PFSK-1 (cell line): Measurements from ENCODE around the gene CARMIL3.

Experiments
- POLR2AphosphoS5 ChIP-seq: IDR thresholded peaks from 2 replicates; pipeline ENCODE4 v1.6.1; 2012; ENCODE audit warnings: low read depth, mild to moderate bottlenecking, control low read depth, low read length, moderate library complexity
- REST ChIP-seq, 2 experiments: IDR thresholded peaks; 2 replicates each; pipeline versions ENCODE4 v1.6.1 to v1.8.0; 2011 to 2012; ENCODE audit warnings: low read depth in 2 of 2, low read length in 2 of 2, control low read depth in 1 of 2, inconsistent platforms in 1 of 2, mild to moderate bottlenecking in 1 of 2, moderate library complexity in 1 of 2; ENCODE audit not compliant: insufficient read depth in 1 of 2
- SIN3A ChIP-seq: IDR thresholded peaks from 2 replicates; pipeline ENCODE4 v1.6.1; 2012; ENCODE audit warnings: mild to moderate bottlenecking, low read length, moderate library complexity, borderline replicate concordance; ENCODE audit not compliant: insufficient read depth
- TAF1 ChIP-seq: IDR thresholded peaks from 2 replicates; pipeline ENCODE4 v1.6.1; 2012; ENCODE audit warnings: low read length, control low read depth, borderline replicate concordance; ENCODE audit not compliant: insufficient read depth

DNA sequence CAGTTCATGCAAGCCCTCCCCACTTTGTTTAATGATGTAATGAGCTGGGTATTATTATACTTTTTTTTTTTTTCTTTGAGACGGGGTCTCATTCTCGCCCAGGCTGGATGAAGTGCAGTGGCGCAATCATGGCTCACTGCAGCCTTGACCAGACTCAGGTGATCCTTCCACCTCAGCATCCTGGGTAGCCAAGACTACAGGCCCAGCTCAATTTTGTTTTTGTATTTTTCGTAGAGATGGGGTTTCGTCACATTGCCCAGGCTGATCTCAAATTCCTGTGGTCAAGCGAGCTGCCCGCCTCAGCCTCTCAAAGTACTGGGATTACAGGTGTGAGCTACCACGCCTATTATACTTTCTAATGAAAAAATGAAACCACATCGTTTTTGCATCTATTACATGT is 58.3 kb downstream of the CARMIL3 start:
- no peak for TF ChIP-seq POLR2AphosphoS5
- no peak for TF ChIP-seq REST (IDR thresholded peaks at IDR 0.05; ENCODE audit: insufficient read depth in 1 of 2, low read depth in 2 of 2, low read length in 2 of 2)
- no peak for TF ChIP-seq TAF1
- TF ChIP-seq SIN3A = no peak
